ENCODE results near the gene MRPS31. TPM values are rescaled to one million over a fixed set of nuclear protein-coding genes. Genes with fewer than 3 reads are reported as not detected.

Gene MRPS31
- total and polyA plus RNA-seq, 4 donors = 13.4 to 17.6 (median 16.0) TPM

GRCh38 chr13:40814803-40815202 is 43.8 kb upstream of the MRPS31 start:
- H3K36me3 ChIP-seq (ENCODE audit: control insufficient read depth in 4 of 4, insufficient read depth in 3 of 4, low read depth in 1 of 4, low read length in 3 of 4) = peaks cover 11 to 25% (median 20%) of the 10 kb centered on the region in 4 donors
- peaks cover 0 to 1% (median 0%) of the 10 kb centered on the region in 4 donors for H3K9me3 ChIP-seq (ENCODE audit: control insufficient read depth in 4 of 4, low read length in 3 of 4)
- no peaks in the 10 kb centered on the region for H3K27me3 ChIP-seq (ENCODE audit: control insufficient read depth in 4 of 4, insufficient read depth in 4 of 4, low read length in 3 of 4)
- no peak overlapping the region for H3K4me3 ChIP-seq (ENCODE audit: low read depth in 1 of 3, low read length in 3 of 3)
- over 99% methylated on average over 2 of the region's 2 CpGs for WGBS
- no peak for DNase-seq (ENCODE audit: low spot score)
- TF ChIP-seq GABPA (IDR thresholded peaks at IDR 0.05 in 1 of 2, conservative IDR thresholded peaks at IDR 0.05 in 1 of 2) (no peak), YY1 (IDR thresholded peaks at IDR 0.05) (no peak), FOXA2 (IDR thresholded peaks at IDR 0.05) (no peak), HNF4G (IDR thresholded peaks at IDR 0.05) (no peak), MAX (IDR thresholded peaks at IDR 0.05) (no peak)
- H3K27ac ChIP-seq (ENCODE audit: low read depth in 1 of 2, low read length in 2 of 2) = no peak overlapping the region
- H3K4me1 ChIP-seq (ENCODE audit: control insufficient read depth in 4 of 4, insufficient read depth in 4 of 4, low read length in 3 of 4) = no peaks in the 10 kb centered on the region
- H3K9ac ChIP-seq (ENCODE audit: low read depth in 1 of 2, low read length in 2 of 2) = no peak overlapping the region

- Histone ChIP-seq H3K27ac (ENCODE audit: low read depth in 1 of 2, low read length in 2 of 2) (peak overlapping the region; percentile 2 to 7), H3K36me3 (ENCODE audit: control insufficient read depth in 4 of 4, insufficient read depth in 3 of 4, low read depth in 1 of 4, low read length in 3 of 4) (peaks cover 17 to 35% (median 28%) of the 10 kb centered on the region in 4 donors), H3K27me3 (ENCODE audit: control insufficient read depth in 4 of 4, insufficient read depth in 4 of 4, low read length in 3 of 4) (no peaks in the 10 kb centered on the region), H3K9me3 (ENCODE audit: control insufficient read depth in 4 of 4, low read length in 3 of 4) (peaks cover 0 to 1% (median 0%) of the 10 kb centered on the region in 4 donors), H3K4me1 (ENCODE audit: control insufficient read depth in 4 of 4, insufficient read depth in 4 of 4, low read length in 3 of 4) (no peaks in the 10 kb centered on the region), H3K9ac (ENCODE audit: low read depth in 1 of 2, low read length in 2 of 2) (no peak overlapping the region), H3K4me3 (ENCODE audit: low read depth in 1 of 3, low read length in 3 of 3) (no peak overlapping the region)
- TF ChIP-seq CTCF (IDR thresholded peaks at IDR 0.05; ENCODE audit: low read depth, low read length, missing input control) (peak; percentile 49), TAF1 (conservative IDR thresholded peaks at IDR 0.05) (no peak), ATF3 (IDR thresholded peaks at IDR 0.05) (no peak), RAD21 (IDR thresholded peaks at IDR 0.05) (peak; percentile 75 to 82), FOXA2 (IDR thresholded peaks at IDR 0.05) (no peak)
- DNase-seq (ENCODE audit: low spot score) = no peak
- 75% methylated on average over 7 of the region's 7 CpGs for whole genome bisulfite sequencing
Observed at GRCh38 chr13:40813667-40814454, 42.9 kb upstream of the MRPS31 start.

GRCh38 chr13:40812724-40813445 is 41.9 kb upstream of the MRPS31 start:
- Histone ChIP-seq H3K9me3 (ENCODE audit: control insufficient read depth in 4 of 4, low read length in 3 of 4) (peaks cover 0 to 1% (median 0%) of the 10 kb centered on the region in 4 donors), H3K4me3 (ENCODE audit: low read depth in 1 of 3, low read length in 3 of 3) (no peak overlapping the region), H3K27me3 (ENCODE audit: control insufficient read depth in 4 of 4, insufficient read depth in 4 of 4, low read length in 3 of 4) (no peaks in the 10 kb centered on the region), H3K27ac (ENCODE audit: low read depth in 1 of 2, low read length in 2 of 2) (peak overlapping the region; percentile 2 to 7), H3K36me3 (ENCODE audit: control insufficient read depth in 4 of 4, insufficient read depth in 3 of 4, low read depth in 1 of 4, low read length in 3 of 4) (peaks cover 22 to 40% (median 32%) of the 10 kb centered on the region in 4 donors), H3K4me1 (ENCODE audit: control insufficient read depth in 4 of 4, insufficient read depth in 4 of 4, low read length in 3 of 4) (no peaks in the 10 kb centered on the region), H3K9ac (ENCODE audit: low read depth in 1 of 2, low read length in 2 of 2) (no peak overlapping the region)
- WGBS = 98% methylated on average over 6 of the region's 6 CpGs
- TF ChIP-seq ZBTB33 (IDR thresholded peaks at IDR 0.05) = no peak
- DNase-seq (ENCODE audit: low spot score) = no peak
